ENCODE measurements around the gene ATXN7L1.
"Not testable (repeated sequence)": the region's sequence is repeated elsewhere in the genome, so short reads cannot be mapped to it uniquely, and the experiment has no call there.

ATXN7L1 gene

DNA sequence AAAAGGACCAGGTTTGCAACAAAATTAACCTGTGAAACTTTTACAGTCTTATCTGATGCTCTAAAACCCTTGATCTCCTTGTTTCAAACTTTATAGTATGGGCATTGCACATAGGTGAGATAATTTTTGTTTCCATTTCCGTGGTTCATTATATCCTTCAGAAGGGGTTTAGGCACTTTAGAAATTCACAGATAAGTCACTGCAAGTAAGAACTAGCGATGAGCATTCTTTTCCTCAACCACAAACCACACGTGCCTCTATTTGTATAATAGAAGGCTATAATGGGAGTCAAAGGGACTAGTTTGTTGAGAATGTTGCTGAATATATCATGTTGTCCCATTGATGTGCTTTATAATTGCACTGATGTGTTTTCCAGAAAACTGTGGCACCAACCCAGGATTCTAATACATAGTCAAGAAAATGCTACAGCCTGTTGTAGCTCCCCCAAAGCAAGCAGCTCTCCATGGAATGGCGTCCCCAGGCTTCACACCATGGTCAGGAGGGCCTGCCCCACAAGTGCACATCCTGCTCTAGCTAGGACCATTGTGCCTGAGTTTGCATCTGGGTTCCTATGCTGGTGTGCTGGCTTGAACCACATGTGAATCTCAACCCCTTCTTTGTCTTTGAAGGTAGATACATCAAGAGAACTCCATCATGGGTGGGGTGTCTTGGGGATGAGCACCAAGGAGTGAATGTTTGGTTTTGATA, 14.0 kb upstream of the ATXN7L1 start:
- no peak for DNase-seq (ENCODE audit: low read depth, low spot score)

DNA sequence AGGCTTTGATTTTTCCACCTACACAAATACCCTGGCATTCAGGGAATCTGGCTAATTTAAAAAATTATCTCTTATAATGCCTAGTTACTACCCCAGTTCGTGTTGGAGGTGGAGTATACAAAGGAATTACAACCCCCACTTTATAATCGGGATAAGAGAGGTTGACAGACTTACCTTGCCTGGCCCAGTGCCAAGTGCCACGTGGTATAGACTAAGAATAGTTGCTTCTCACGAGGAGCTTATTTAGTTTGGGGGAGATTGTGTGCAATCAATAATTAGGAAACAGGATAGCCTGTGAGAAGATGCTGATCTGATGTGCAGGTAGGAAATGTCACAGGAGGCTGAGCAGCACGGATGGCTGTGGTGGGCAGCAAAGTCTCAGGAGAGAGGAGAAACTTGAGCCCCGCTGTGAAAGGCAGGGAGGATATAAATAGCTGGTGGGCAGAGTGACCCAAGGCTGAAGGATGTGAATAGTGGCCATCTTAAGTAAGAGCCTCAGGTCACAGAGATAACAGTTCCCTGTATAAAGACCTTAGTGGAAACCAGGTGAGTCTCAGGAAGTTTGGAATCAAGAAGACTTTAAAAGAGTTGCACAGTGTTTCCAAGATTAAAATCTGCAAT, 11.3 kb upstream of the ATXN7L1 start:
- no peak for DNase-seq (ENCODE audit: low read depth, low spot score)

DNA sequence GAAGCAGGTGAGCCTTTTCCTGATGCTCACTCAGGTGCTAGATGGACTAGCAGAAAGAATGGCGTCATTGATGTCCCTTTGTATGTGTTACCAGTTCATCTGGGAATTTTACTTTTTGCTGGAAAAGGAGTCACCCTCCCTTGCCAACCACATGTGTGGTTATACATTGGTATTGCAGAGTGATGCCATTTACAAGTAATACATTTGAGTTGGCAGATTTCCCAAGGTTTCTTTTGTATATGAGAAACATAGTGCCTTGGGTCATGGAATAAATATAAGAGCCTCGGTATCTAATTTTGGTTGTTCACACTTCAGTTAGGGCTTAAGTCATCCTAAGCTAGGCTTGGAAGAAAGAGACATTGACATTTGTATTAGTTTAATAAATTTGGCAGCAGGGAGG, 10.4 kb upstream of the ATXN7L1 start:
- DNase-seq (ENCODE audit: low read depth, low spot score): no peak

DNA sequence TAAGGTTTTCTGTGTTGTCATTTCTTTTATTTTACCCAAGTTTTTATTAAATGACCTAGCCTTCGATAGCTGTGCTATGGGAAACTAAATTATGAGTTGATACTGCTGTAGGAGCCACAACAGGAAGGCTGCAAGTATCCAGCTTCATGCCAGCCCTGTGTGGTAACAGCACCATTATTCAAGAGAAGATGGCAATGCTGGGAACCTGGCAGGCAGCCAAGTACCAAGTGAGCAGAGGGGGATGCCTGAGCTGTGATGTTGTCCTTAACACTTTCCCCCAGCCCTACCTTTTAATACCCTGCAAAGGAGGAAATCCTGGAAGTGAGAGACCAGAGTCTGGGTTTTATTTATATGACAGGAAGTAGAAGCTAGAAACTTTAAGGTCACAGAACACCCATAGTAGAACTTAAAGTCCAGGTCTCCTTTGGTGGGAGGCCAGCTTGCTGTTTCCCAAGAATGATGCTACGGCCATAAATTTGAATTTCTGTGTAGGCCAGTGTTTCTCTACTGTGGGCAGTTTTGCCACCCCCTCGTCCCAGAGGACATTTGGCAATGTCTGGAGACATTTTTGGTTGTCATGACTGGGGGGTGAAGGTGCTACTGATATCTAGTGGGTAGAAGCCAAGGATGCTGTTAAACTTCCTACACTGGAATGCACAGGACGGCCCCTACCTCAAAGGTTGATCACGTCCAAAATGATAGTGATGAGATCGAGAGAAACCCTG, 9.2 kb upstream of the ATXN7L1 start:
- DNase-seq (ENCODE audit: low read depth, low spot score): no peak

DNA sequence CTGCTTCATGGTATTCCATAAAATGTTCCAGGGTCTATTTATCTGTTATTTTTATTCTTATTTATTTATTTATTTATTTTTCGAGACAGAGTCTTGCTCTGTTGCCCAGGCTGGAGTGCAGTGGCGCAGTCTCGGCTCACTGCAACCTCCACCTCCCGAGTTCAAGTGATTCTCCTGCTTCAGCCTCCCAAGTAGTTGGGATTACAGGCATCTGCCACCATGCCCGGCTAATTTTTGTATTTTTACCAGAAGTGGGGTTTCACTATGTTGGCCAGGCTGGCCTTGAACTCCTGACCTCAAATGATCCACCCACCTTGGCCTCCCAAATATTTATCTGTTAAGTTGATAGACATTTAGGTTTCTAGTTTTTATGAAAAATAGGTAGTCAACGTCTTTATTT, 6.8 kb upstream of the ATXN7L1 start:
- DNase-seq (ENCODE audit: low read depth, low spot score): not testable (repeated sequence)

DNA sequence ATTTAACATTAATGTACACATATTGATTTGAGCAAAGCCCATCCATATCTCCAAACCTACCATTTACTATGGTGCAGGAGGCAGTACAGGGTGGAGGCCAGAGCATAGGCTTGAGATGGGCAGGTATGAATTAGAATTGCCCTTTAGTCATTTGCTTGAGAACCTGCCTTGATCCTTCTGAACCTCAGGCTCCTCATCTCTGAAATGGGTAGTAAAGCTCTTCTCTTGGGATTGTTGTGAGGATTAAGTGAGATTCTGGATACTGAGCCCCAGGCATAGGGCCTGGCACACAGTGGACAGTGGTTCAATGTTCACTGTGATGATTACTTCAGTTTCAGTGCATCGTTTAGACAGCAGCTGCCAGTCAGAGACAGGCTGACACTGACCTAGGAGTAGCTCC, 5.0 kb upstream of the ATXN7L1 start:
- no peak for DNase-seq (ENCODE audit: low read depth, low spot score)

DNA sequence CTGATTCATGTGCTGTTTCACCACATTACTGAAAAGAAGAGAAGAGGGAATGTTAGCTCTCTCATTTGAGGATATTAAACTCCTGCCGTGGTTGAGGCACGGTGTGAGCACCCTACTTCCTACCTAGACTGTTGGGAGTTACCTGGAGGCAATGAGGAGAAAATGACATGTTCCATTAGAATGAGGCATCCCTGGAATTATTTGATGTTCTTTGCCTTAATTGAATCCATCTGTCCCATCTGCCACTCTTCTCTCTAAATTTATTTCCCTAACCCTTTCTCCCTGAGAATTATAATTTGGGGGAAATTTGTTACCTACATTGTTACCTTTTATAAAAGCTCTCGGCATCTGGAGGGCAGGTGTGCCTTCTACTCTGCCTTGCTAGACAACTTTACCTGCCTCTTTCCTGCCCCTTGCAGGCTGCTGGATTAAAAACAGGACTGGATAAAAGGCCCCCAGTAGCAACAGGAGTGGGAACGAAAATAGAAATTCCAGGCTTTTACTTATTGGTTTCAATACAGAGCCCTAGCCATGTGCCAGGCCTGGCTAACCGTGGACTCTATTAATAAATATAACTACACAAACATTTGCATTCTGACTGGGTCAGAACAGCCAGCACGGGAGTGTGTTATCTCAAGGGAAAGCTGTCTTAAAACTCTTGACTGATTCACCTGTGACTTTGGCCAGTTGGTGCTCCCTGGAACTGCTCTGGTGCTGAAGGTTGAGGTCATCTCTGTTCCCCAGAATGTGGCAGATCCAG, 4.4 kb upstream of the ATXN7L1 start:
- DNase-seq (ENCODE audit: low read depth, low spot score): no peak

DNA sequence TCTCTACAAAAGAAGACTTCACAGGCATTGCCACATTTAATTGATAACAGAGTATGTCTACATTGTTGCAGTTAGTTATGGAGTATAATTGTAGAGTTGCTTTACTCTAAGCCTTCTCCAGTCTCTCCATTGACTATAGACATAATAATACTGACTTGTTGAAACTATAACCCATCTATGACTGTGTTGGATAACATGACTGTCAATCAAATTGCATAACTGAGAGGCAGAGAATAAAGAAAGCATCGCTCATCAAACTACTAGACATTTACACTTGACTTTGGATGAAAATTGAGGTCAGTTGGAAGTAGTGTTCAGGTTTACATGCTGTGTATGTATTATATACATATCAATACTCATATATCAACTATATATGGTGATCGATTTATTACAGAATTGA, 3.4 kb upstream of the ATXN7L1 start:
- DNase-seq (ENCODE audit: low read depth, low spot score): no peak

DNA sequence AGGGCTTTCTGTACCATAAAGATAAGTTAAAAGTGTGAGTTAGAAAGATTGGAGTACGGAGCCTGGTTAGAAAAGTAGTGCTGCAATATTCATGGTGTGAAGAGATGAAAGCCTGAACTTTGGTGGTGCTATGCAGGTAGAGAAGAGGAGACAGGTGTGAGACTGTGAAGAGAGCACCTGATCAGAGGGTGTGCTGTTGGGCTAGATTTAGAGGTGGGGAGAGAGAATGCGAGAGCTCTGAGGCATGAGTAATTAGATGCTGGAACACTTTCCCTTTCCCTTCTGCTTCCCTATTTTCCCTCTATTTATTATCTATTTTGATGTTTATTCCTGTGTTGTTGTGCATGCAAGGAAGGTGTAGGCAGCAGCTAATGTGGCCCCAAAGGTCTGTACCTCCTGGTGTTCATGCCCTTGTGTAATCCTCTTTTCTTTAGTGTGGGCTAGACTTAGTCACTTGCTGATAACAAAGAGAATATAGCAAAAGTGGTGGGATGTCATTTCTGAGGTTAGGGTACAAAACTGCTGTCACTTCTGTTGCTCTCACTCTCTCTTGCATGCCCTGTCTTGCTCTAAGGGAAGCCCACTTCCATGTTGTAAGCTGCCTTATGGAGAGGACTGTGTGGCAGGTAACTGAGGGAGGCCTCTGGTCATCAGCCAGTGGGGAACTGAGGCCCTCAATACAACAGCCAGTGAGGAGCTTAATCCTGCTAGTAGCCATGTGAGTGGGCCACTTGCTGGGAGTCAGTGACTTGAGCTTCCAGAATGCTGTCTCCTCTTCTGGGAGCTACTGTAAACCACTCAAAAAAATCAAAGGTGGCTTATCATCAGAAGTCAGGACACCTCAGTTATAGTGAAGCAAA, 2.6 kb upstream of the ATXN7L1 start:
- DNase-seq (ENCODE audit: low read depth, low spot score): no peak

DNA sequence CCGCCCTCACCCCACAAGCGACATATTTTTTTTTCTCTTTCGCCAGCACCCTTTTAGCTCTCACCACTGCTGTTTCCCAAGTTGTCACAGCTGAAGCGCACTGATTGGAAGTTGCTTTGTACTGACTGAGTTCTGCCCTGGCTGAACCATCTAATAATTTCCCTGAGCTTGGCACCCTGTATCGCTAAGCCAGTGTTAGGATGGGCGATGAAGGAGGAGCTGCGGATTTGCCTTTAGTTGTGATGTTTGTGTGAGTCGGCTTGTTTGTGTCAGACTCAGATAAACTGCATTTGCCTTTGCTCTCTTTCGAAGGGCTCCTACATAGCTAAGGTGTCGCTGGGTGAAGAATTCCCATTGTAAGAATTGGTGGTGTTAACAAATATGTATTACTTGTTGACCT, 1.3 kb upstream of the ATXN7L1 start:
- no peak for DNase-seq (ENCODE audit: low read depth, low spot score)

DNA sequence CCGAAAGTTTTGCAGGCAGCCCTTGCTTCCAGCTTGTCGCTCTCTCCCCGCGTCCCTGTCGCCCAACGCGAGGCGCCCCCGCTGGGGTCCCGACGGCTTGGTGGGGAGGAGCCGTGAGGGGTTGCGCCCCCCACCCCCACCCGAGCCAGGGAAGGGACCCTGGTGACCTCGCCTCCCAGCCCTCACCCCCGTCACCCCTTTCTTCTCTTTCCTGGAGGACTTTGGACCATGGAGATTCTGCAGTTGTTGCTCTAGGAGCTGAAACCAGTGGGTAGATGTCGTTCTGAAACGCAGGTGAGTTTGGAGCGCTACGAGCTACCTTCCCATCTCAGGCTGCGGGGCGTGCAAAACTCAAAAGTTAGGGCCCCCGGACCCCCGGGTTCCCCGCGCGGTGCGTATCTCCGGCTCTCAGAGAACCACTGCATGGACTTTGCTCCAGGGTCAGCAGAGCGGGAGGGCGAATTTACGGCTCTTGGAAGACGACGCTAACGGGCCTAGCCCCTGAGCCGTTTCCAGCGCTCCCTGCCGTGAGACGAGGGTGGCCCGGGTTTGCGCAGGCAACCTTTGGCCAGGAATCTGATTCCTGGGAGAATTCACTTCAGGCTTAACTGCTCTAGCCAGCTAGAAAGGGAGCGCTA, 684 bp upstream of the ATXN7L1 start:
- no peak for DNase-seq (ENCODE audit: low read depth, low spot score)

DNA sequence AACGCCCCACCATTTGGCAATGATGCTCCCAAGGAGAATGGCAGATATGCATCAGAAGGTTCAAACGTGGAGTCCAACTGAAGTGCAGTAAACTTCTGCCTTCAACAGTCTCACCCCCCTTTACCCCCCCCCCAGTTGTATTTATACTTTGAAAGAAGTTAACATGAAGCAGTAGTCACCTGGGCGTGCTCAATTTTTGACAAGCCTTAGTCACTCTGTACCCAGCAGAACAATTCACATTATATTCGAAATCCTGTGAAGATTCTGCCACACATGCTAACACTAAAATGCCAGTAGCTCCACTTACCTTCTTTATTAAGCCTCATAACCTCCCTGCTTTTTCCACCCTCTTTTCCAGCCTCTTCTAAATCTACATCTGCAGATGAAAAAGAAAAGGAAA, 894 bp downstream of the ATXN7L1 start:
- DNase-seq (ENCODE audit: low read depth, low spot score): no peak

DNA sequence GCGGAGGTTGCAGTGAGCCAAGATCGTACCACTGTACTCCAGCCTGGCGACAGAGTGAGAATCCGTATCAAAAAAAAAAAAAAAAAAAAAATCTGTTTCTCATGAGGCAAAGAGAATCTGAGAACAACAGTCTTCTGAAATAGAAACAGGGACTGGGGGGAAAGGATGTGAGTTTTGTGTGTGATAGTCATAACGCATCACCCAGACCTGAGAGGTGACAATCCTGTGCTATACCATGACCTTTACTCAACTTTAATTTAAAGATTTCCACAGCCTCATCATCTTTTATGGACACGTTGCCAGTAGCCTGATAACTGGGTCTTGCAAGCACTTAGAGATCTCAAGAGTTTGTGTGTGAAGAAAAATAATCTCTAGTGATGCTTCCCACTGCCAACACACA, 2.3 kb downstream of the ATXN7L1 start:
- DNase-seq (ENCODE audit: low read depth, low spot score): no peak

DNA sequence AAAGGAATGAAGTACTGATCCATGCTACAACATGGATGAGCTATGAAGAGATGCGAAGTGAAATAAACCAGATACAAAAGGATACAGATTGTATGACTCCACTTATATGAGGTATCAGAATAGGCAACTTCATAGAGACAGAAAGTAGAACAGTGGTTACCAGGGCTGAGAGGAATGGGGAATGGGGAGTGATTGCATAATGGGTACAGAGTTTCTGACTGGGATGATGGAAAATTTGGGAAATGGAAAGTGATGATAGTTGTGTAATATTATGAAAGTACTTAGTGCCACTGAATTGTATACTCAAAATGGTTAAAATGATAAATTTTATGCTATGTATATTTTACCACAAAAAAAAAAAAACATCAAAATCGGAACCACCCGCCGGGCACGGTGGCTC, 3.9 kb downstream of the ATXN7L1 start:
- DNase-seq (ENCODE audit: low read depth, low spot score): no peak

DNA sequence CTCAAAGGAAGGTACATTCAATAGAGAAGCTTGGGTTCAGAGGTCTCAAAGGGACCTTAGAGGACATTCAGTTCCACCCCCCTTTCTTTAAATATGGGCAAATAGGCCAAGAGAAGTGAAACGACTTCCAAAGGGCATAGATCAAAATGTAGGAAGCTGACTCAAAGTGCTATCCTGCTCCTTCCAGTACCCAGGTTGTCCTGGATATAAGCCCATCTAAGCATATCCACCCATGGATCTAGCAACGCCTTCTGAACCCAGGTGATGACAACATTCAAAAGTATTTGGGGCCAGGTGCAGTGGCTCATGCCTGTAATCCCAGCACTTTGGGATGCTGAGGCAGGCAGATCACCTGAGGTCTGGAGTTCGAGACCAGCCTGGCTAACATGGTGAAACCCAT, 5.3 kb downstream of the ATXN7L1 start:
- DNase-seq (ENCODE audit: low read depth, low spot score): no peak

DNA sequence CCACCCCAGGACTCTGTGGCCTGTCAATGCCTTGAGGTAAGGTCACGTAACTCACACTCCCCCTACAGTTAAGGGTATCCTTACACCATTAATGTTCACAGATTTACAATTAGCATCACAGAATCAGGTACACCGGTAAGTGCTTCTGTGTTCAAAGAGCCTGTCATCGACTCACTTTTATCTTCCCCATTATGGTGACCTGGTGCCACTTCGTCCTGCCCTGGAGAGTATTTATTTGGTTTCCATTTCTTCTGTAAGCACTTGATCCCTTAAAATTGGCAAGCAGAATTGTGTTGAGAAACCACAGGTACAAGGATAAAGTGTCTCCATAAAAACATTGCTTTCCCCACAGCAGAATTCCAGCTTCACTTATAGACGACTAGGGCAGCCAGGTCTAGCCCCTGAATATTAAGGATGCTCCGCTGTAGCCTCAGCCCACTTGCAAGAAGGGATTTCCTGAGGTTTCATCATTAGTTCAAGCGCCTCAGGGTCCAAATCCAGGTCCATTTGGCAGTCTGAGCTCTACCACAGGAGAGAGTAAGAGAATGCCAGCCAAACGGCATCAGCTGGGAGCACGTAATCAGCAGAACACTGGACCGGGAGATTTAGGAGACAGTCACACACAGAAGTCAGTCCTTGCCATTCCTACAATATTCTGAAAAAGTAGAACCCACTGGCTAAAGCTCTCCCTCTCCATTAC, 10.1 kb downstream of the ATXN7L1 start:
- no peak for DNase-seq (ENCODE audit: low read depth, low spot score)

DNA sequence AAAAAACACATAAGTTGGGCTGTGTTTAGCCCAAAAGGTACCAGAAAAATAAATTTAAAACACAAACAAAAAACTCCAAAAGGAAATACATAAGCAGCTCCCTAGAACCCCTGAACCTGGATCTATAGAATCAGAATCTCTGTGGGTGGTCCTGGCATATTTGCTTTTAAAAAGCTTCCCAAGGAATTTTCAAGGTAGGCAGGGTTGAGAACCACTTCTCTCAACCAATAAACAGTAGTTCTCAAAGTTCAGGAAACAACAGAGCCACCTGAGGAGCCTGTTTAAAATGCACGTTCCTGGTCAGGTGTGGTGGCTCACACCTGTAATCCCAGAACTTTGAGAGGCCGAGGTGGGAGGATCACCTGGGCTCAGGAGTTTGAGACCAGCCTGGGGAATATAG, 12.5 kb downstream of the ATXN7L1 start:
- DNase-seq (ENCODE audit: low read depth, low spot score): no peak

DNA sequence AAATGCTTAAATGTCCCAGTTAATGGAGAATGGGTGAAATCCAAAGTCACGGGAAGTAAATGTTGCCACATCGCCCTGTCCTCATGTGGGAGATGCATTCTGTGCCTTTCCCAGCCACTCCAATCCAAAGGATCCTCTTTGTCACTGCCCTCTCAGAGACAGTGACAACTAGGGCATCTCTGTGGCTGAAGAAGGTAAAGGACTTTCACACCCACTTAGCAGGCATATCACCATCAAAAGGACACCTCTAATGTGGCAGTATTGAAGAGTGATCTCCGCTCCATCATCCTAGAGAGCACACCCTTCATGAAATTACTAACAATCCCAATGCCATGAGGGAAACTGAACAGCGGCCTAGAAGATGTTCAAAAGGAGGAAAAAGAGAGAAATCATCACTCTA, 13.6 kb downstream of the ATXN7L1 start:
- no peak for DNase-seq (ENCODE audit: low read depth, low spot score)

DNA sequence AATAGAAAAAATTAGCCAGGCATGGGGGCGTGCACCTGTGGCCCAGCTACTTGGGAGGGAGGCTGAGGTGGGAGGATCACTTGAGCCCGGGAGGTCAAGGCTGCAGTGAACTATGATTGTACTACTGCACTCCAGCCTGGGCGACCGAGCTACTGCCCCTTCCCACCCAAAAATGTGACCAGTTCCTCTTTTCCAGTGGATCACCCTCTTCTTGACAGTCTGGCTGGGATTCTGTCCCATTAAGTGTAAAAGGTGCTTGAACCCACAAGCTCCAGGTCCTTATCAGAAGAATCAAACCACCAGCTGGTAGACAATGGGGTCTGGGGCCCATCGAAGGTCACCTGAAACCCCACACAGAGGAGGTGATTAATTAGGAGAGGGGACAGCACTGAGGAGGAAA, 14.1 kb downstream of the ATXN7L1 start:
- no peak for DNase-seq (ENCODE audit: low read depth, low spot score)

DNA sequence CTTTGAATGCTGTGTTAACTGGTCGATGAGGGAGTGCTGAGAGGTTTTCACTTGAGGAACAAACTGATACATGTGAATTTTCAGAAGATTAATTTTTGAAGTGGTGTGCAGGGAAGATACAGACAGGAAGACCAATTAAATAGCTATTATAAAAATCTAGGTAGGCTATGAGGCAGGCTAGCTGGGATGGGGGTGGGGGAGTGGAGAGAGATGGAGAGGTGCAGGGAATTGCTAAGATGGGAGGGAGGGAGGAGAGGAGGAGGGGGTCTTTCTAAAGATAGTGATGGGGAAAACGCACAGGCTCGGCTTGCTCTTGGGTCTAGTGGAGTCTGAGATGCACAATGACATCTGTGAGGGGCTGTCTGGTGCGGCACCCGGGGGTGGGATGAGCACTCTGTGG, 15.2 kb downstream of the ATXN7L1 start:
- DNase-seq (ENCODE audit: low read depth, low spot score): no peak

Data from smooth muscle cell of the brain vasculature (primary cell).